Astrocyte of the spinal cord (primary cell): ENCODE data around the gene BTNL9.

Experiments
- DNase-seq: peaks from one replicate; pipeline ENCODE4 v3.0.0; 2011; ENCODE audit warnings: low read depth, low spot score
- H3K4me3 ChIP-seq: 2 replicates; pipeline ENCODE4 v1.5.1; 2011; ENCODE audit warnings: low read depth, mild to moderate bottlenecking, low read length, moderate library complexity
- in situ Hi-C: cut with HindIII; loops from 2 replicates; pipeline ENCODE4 v1.10.0; 2017; ENCODE audit warnings: low sequenced_read_pairs
- TF ChIP-seq, protein P1 (sequence below): IDR thresholded peaks from 2 replicates; pipeline ENCODE4 v1.5.1; 2012; ENCODE audit warnings: low read depth, mild to moderate bottlenecking, low read length, inconsistent platforms

The BTNL9 gene

GRCh38 chr5:181071257-181071656 lies 31.2 kb downstream of the BTNL9 start:
- in situ Hi-C loops = no loop called here
- TF ChIP-seq, protein P1, sequence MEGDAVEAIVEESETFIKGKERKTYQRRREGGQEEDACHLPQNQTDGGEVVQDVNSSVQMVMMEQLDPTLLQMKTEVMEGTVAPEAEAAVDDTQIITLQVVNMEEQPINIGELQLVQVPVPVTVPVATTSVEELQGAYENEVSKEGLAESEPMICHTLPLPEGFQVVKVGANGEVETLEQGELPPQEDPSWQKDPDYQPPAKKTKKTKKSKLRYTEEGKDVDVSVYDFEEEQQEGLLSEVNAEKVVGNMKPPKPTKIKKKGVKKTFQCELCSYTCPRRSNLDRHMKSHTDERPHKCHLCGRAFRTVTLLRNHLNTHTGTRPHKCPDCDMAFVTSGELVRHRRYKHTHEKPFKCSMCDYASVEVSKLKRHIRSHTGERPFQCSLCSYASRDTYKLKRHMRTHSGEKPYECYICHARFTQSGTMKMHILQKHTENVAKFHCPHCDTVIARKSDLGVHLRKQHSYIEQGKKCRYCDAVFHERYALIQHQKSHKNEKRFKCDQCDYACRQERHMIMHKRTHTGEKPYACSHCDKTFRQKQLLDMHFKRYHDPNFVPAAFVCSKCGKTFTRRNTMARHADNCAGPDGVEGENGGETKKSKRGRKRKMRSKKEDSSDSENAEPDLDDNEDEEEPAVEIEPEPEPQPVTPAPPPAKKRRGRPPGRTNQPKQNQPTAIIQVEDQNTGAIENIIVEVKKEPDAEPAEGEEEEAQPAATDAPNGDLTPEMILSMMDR = no peak
- H3K4me3 ChIP-seq = no peak overlapping the region
- no peak for DNase-seq

GRCh38 chr5:181076920-181077319 lies 36.9 kb downstream of the BTNL9 start:
- DNase-seq = no peak
- TF ChIP-seq, protein P1 = no peak
- in situ Hi-C loops = no loop called here
- H3K4me3 ChIP-seq = no peak overlapping the region

GRCh38 chr5:181081989-181082388 lies 41.9 kb downstream of the BTNL9 start:
- DNase-seq = no peak
- TF ChIP-seq, protein P1 = no peak
- in situ Hi-C loops = no loop called here
- no peak overlapping the region for H3K4me3 ChIP-seq

- no peak for DNase-seq
- H3K4me3 ChIP-seq = no peak overlapping the region
- in situ Hi-C loops = no loop called here
- TF ChIP-seq, protein P1 = no peak
Observed at GRCh38 chr5:181084621-181085195, 44.6 kb downstream of the BTNL9 start.

GRCh38 chr5:181086026-181086883 lies 46.2 kb downstream of the BTNL9 start:
- H3K4me3 ChIP-seq = no peak overlapping the region
- TF ChIP-seq, protein P1 = no peak
- DNase-seq = no peak
- in situ Hi-C loops = no loop called here

DNA sequence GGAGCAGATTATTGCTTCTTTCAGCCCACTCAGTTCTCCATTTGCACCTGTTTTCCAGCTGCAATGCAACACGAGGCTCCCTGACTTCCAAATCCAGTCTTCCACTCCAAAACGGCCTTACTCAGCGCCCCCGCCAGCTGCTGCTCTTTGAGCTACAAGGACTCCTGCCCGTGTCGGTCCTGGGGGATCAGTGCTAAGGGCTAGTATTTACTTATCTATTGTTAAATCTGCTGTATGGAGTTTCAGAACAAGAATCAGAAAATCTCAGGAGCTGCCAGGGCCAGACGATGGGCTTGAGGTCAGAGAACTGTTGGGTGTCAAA lies 46.8 kb downstream of the BTNL9 start:
- in situ Hi-C loops = no loop called here
- H3K4me3 ChIP-seq = no peak overlapping the region
- DNase-seq = no peak
- TF ChIP-seq, protein P1 = no peak
